ENCODE measurements around the gene KCTD21.

DNA sequence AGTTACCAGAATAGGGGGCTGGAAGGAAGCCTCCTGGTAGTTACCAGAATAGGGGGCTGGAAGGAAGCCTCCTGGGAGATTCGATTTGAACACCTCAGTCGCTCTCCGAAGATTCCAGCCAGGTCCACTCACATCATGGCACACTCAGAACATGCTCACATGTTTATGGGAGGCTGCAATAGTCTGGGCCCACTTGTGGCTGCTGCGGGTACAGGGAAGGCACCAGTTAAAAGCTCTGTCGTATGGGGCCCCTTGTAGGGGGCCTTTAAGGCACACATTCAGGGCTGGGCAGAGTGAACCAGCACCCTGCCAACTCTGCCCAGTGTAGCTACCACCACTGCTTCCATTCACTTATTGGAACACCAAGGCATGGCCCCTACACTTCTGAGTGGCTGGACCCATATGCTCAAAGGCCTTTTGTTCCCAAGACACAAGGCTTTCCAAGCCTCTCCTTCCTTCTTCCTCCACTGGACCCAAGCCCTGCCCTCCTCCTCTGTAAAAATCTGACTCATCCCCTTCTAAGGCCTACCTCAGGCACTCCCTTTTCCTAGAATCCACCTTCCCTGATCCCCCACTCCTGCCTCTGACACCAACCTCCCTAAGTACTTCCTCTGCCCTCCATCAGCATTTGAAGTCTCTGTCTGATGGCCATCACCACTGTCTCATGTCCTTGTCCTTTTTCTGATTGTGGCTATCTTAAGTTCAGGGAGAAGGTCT is 28.3 kb upstream of the KCTD21 start:
- TF ChIP-seq, protein P1, sequence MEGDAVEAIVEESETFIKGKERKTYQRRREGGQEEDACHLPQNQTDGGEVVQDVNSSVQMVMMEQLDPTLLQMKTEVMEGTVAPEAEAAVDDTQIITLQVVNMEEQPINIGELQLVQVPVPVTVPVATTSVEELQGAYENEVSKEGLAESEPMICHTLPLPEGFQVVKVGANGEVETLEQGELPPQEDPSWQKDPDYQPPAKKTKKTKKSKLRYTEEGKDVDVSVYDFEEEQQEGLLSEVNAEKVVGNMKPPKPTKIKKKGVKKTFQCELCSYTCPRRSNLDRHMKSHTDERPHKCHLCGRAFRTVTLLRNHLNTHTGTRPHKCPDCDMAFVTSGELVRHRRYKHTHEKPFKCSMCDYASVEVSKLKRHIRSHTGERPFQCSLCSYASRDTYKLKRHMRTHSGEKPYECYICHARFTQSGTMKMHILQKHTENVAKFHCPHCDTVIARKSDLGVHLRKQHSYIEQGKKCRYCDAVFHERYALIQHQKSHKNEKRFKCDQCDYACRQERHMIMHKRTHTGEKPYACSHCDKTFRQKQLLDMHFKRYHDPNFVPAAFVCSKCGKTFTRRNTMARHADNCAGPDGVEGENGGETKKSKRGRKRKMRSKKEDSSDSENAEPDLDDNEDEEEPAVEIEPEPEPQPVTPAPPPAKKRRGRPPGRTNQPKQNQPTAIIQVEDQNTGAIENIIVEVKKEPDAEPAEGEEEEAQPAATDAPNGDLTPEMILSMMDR (IDR thresholded peaks at IDR 0.05) = no peak
- no peak for TF ChIP-seq EZH2 (IDR thresholded peaks at IDR 0.05; ENCODE audit: borderline replicate concordance, insufficient read depth, low read depth, low read length, poor library complexity, severe bottlenecking)
